BE2C (cell line): Measurements from ENCODE around the gene EVA1B. TPM values are rescaled to one million over a fixed set of nuclear protein-coding genes. Genes with fewer than 3 reads are reported as not detected.

ENCODE experiments used
- DNase-seq: peaks from one replicate; pipeline ENCODE4 v3.0.0-alpha.2; 2020
- H3K27me3 ChIP-seq: fragments of 250-450 bp; sonication (Bioruptor Pico); 2 replicates; pipeline ENCODE4 v1.5.1; 2020; ENCODE audit warnings: mild to moderate bottlenecking
- H3K36me3 ChIP-seq: fragments of 250-450 bp; sonication (Bioruptor Pico); 2 replicates; pipeline ENCODE4 v1.5.1; 2020; ENCODE audit warnings: mild to moderate bottlenecking
- H3K4me1 ChIP-seq: fragments of 250-450 bp; sonication (Bioruptor Pico); 2 replicates; pipeline ENCODE4 v1.5.1; 2020
- H3K4me3 ChIP-seq: 2 replicates; pipeline ENCODE4 v1.5.1; 2011; ENCODE audit warnings: low read depth, low read length
- H3K9me3 ChIP-seq: fragments of 250-450 bp; sonication (Bioruptor Pico); 2 replicates; pipeline ENCODE4 v1.5.1; 2020
- CTCF ChIP-seq: IDR thresholded peaks from 2 replicates; pipeline ENCODE4 v1.5.1; 2012; ENCODE audit warnings: mild to moderate bottlenecking, low read depth, low read length
- polyA plus RNA-seq: library from polyadenylated mRNA; unstranded; fragments of >200 nt; gene quantifications from one replicate; pipeline ENCODE4 v1.2.1, GENCODE V29; 2012; ENCODE audit warnings: low read depth, missing spikeins; ENCODE audit not compliant: insufficient read length, insufficient read depth

EVA1B gene, protein sequence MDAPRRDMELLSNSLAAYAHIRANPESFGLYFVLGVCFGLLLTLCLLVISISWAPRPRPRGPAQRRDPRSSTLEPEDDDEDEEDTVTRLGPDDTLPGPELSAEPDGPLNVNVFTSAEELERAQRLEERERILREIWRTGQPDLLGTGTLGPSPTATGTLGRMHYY
- polyA plus RNA-seq: 6.5 TPM

DNA sequence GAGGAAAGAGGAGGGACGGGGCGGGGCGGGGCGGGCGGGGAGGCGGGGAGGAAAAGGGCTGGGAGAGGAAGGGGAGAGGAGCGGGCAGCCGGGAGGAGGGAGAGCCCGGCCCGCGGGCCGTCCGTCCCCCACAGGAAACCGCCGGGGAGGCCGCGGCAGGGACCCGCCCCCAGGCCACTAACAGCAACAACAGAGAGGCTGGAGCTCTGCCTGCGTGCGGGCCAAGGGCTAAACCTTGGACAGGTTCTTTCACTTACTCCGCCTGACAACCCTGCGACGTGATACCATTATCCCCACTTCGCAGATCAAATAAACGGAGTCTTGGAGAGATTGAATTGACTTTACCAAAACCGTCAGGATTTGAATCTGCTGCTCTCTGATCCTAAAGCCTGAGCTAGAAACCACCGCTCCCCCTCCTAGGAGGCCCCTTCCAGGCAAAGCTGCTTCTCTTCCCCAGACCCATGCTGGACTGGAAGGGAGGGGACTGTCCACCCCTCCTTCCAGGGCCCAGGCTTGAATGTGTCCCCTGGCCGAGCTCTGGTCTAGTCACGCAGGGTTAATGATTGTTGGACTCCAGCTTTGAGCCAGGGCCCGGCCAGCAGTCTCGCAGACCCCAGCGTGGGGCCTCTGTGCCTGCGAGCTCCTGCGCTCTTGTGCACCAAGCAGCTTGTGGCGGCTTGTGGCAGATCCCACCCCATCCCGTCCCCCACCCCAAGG, at the start of gene EVA1B:
EVA1B (minus strand) TSS at position 10 of the 717 bp plus-strand sequence. CDS start 608 bp downstream, outside the sequence.
- Histone ChIP-seq H3K27me3 (no peaks in the 10 kb centered on the region), H3K36me3 (no peaks in the 10 kb centered on the region), H3K4me1 (no peaks in the 10 kb centered on the region), H3K4me3 (peak within 1 kb of the TSS; percentile 45), H3K9me3 (no peaks in the 10 kb centered on the region)
- peak; percentile 60 for DNase-seq
- no peak for TF ChIP-seq CTCF

GRCh38 chr1:36372617-36373016, 49.2 kb upstream of the EVA1B start:
- DNase-seq: no peak
- Histone ChIP-seq H3K36me3 (no peaks in the 10 kb centered on the region; the same call in 1 of the 2 replicates), H3K4me3 (no peak overlapping the region), H3K27me3 (no peaks in the 10 kb centered on the region), H3K4me1 (peaks cover 30% of the 10 kb centered on the region), H3K9me3 (no peaks in the 10 kb centered on the region)
- no peak for TF ChIP-seq CTCF

- Histone ChIP-seq H3K27me3 (no peaks in the 10 kb centered on the region), H3K9me3 (no peaks in the 10 kb centered on the region), H3K36me3 (no peaks in the 10 kb centered on the region; the same call in 1 of the 2 replicates), H3K4me1 (peaks cover 23% of the 10 kb centered on the region), H3K4me3 (no peak overlapping the region)
- peak; percentile 73 for DNase-seq
- TF ChIP-seq CTCF: peak; percentile 68
These were observed 45.8 kb upstream of the EVA1B start for GRCh38 chr1:36369061-36369861.

GRCh38 chr1:36367798-36368197, 44.4 kb upstream of the EVA1B start:
- no peak for TF ChIP-seq CTCF
- Histone ChIP-seq H3K9me3 (no peaks in the 10 kb centered on the region), H3K36me3 (no peaks in the 10 kb centered on the region; the same call in 1 of the 2 replicates), H3K4me1 (peaks cover 10% of the 10 kb centered on the region; the same call in 1 of the 2 replicates), H3K27me3 (no peaks in the 10 kb centered on the region), H3K4me3 (no peak overlapping the region)
- DNase-seq: no peak

GRCh38 chr1:36367066-36367465, 43.6 kb upstream of the EVA1B start:
- Histone ChIP-seq H3K36me3 (no peaks in the 10 kb centered on the region; the same call in 1 of the 2 replicates), H3K4me3 (no peak overlapping the region), H3K9me3 (no peaks in the 10 kb centered on the region), H3K4me1 (peaks cover 6% of the 10 kb centered on the region; the same call in 1 of the 2 replicates), H3K27me3 (no peaks in the 10 kb centered on the region)
- no peak for TF ChIP-seq CTCF
- no peak for DNase-seq
